Keratinocyte (primary cell): ENCODE data around the gene PRR23A. TPM values are rescaled to one million over a fixed set of nuclear protein-coding genes. Genes with fewer than 3 reads are reported as not detected.

Experiments used
- DNase-seq: peaks from one replicate; pipeline ENCODE4 v3.0.0-alpha.2; 2011; ENCODE audit warnings: low read depth, missing footprints, low spot score
- FAIRE-seq: peaks from 2 replicates; lab custom pipeline; 2011; peaks lifted over from hg19 to GRCh38; lab: Jason Lieb, UNC
- H2AFZ ChIP-seq: 2 replicates; pipeline ENCODE4 v1.6.0; 2012; ENCODE audit warnings: low read length, control low read depth, inconsistent platforms; ENCODE audit not compliant: control insufficient read depth
- H3K27ac ChIP-seq: 2 replicates; pipeline ENCODE4 v1.5.1; 2011; ENCODE audit warnings: low read length; ENCODE audit not compliant: control insufficient read depth, insufficient read depth
- H3K27me3 ChIP-seq: 3 replicates; pipeline ENCODE4 v1.6.0; 2011; ENCODE audit warnings: low read length; ENCODE audit not compliant: control insufficient read depth, insufficient read depth; ENCODE audit errors: extremely low read depth
- H3K36me3 ChIP-seq, 2 experiments: 2 replicates in 1 of 2; 3 replicates in 1 of 2; pipeline ENCODE4 v1.5.1; 2011; ENCODE audit warnings: low read length in 2 of 2, mild to moderate bottlenecking in 1 of 2; ENCODE audit not compliant: control insufficient read depth in 2 of 2, insufficient read depth in 2 of 2; ENCODE audit errors: extremely low read depth in 1 of 2
- H3K4me1 ChIP-seq: 3 replicates; pipeline ENCODE4 v1.5.1; 2011; ENCODE audit warnings: low read length; ENCODE audit not compliant: control insufficient read depth, insufficient read depth; ENCODE audit errors: extremely low read depth
- H3K4me2 ChIP-seq: 3 replicates; pipeline ENCODE4 v1.6.0; 2011; ENCODE audit warnings: low read depth, low read length; ENCODE audit not compliant: control insufficient read depth, insufficient read depth; ENCODE audit errors: extremely low read depth
- H3K4me3 ChIP-seq, 3 experiments: fragments of 200-600 bp in 1 of 3; sonication (generic) in 1 of 3; 2 replicates in 2 of 3; 3 replicates in 1 of 3; pipeline ENCODE4 v1.5.1; 2011 to 2016; ENCODE audit warnings: low read length in 3 of 3, mild to moderate bottlenecking in 3 of 3, control low read depth in 2 of 3, inconsistent platforms in 1 of 3, low read depth in 1 of 3, mixed read lengths in 1 of 3, mixed run types in 1 of 3, moderate library complexity in 1 of 3; ENCODE audit not compliant: control insufficient read depth in 2 of 3, insufficient read depth in 2 of 3; ENCODE audit errors: extremely low read depth in 1 of 3
- H3K79me2 ChIP-seq: 2 replicates; pipeline ENCODE4 v1.6.0; 2012; ENCODE audit warnings: low read length; ENCODE audit not compliant: control insufficient read depth, insufficient read depth
- H3K9ac ChIP-seq: 3 replicates; pipeline ENCODE4 v1.6.0; 2011; ENCODE audit warnings: low read length; ENCODE audit not compliant: control insufficient read depth, insufficient read depth; ENCODE audit errors: extremely low read depth
- H3K9me1 ChIP-seq: 3 replicates; pipeline ENCODE4 v1.6.0; 2011; ENCODE audit warnings: low read length; ENCODE audit not compliant: control insufficient read depth, insufficient read depth; ENCODE audit errors: extremely low read depth
- H3K9me3 ChIP-seq: 2 replicates; pipeline ENCODE4 v1.5.1; 2012; ENCODE audit warnings: low read depth, low read length; ENCODE audit not compliant: control insufficient read depth
- H4K20me1 ChIP-seq: 3 replicates; pipeline ENCODE4 v1.6.0; 2011; ENCODE audit warnings: low read length; ENCODE audit not compliant: control insufficient read depth, insufficient read depth; ENCODE audit errors: extremely low read depth
- CTCF ChIP-seq, 3 experiments: IDR thresholded peaks in 1 of 3; conservative IDR thresholded peaks in 1 of 3; optimal IDR thresholded peaks in 1 of 3; 2 replicates in 2 of 3; 3 replicates in 1 of 3; pipeline versions ENCODE3 to v1.5.1; 2011; ENCODE audit warnings: low read length in 3 of 3, mild to moderate bottlenecking in 3 of 3, moderate library complexity in 2 of 3, control low read depth in 1 of 3, inconsistent platforms in 1 of 3; ENCODE audit not compliant: insufficient read depth in 2 of 3; ENCODE audit errors: extremely low read depth in 1 of 3
- EZH2 ChIP-seq: IDR thresholded peaks from one replicate; pipeline ENCODE4 v1.6.1; 2012; ENCODE audit warnings: inconsistent platforms, mild to moderate bottlenecking, low read length, moderate library complexity
- dilution Hi-C: fragments of 300-500 bp; cut with MboI; formaldehyde crosslinking; loops from one replicate; pipeline ENCODE4 v1.7.0; 2020; ENCODE audit warnings: low sequenced_read_pairs; ENCODE audit not compliant: extremely low pct_ligation_motif_present
- polyA plus RNA-seq, 5 experiments: library from polyadenylated mRNA; depleted of rRNA in 3 of 5; stranded (reverse) in 3 of 5; stranded (forward) in 1 of 5; unstranded in 1 of 5; fragments of >200 nt; gene quantifications; 1 replicate in 1 of 5; 2 replicates in 3 of 5; 3 replicates in 1 of 5; pipeline versions ENCODE4 v1.2.1 to v1.2.3, GENCODE V29; 2011 to 2012; ENCODE audit warnings: missing spikeins in 2 of 5, low read depth in 1 of 5, low replicate concordance in 1 of 5

PRR23A gene
- polyA plus RNA-seq, 1 donor (not counting 4 experiments of a cell fraction or from before 2014, with no cell fraction given): not detected

GRCh38 chr3:139020036-139020867, 14.2 kb upstream of the PRR23A start:
- Histone ChIP-seq H2AFZ (no peak overlapping the region), H3K79me2 (no peaks in the 10 kb centered on the region)
- dilution Hi-C loops: no loop called here

GRCh38 chr3:139016430-139017048, 10.5 kb upstream of the PRR23A start:
- DNase-seq (no peak), FAIRE-seq (no peak)
- no peaks in the 10 kb centered on the region for H3K79me2 ChIP-seq
- no peaks in the 10 kb centered on the region for H3K4me1 ChIP-seq
- no peaks in the 10 kb centered on the region for H4K20me1 ChIP-seq
- TF ChIP-seq EZH2: no peak
- no peak for TF ChIP-seq CTCF (optimal IDR thresholded peaks at IDR 0.05 in 1 of 3, IDR thresholded peaks at IDR 0.05 in 1 of 3, conservative IDR thresholded peaks at IDR 0.05 in 1 of 3; ENCODE audit: extremely low read depth in 1 of 3, insufficient read depth in 2 of 3, low read length in 3 of 3)
- dilution Hi-C loops: no loop called here
- H2AFZ ChIP-seq: no peak overlapping the region
- H3K4me3 ChIP-seq: no peak overlapping the region
- H3K9me1 ChIP-seq: no peaks in the 10 kb centered on the region
- no peak overlapping the region for H3K27ac ChIP-seq
- no peaks in the 10 kb centered on the region for H3K36me3 ChIP-seq
- no peak overlapping the region for H3K9ac ChIP-seq
- no peaks in the 10 kb centered on the region for H3K9me3 ChIP-seq
- no peaks in the 10 kb centered on the region for H3K27me3 ChIP-seq
- H3K4me2 ChIP-seq: no peak overlapping the region

More at GRCh38 chr3:139020036-139020867, 14.2 kb upstream of the PRR23A start:
- H3K9me1 ChIP-seq: no peaks in the 10 kb centered on the region
- H3K4me2 ChIP-seq: no peak overlapping the region
- no peak overlapping the region for H3K4me3 ChIP-seq
- no peaks in the 10 kb centered on the region for H3K4me1 ChIP-seq
- no peaks in the 10 kb centered on the region for H4K20me1 ChIP-seq
- DNase-seq (no peak), FAIRE-seq (no peak)
- no peaks in the 10 kb centered on the region for H3K36me3 ChIP-seq
- no peak for TF ChIP-seq EZH2
- H3K27me3 ChIP-seq: no peaks in the 10 kb centered on the region
- H3K9me3 ChIP-seq: no peaks in the 10 kb centered on the region
- no peak overlapping the region for H3K9ac ChIP-seq
- no peak overlapping the region for H3K27ac ChIP-seq
